Fibroblast of gingiva (primary cell): ENCODE measurements around the gene C4B.
"Not testable (repeated sequence)": the region's sequence is repeated elsewhere in the genome, so short reads cannot be mapped to it uniquely, and the experiment has no call there.

ENCODE experiments used
- DNase-seq: peaks from one replicate; pipeline ENCODE4 v3.0.0-alpha.2; 2011; ENCODE audit warnings: low read depth

C4B gene

GRCh38 chr6:32014547-32014946 is at the start of gene C4B:
Gene C4B (plus strand): TSS chr6:32014795. CDS start chr6:32014846, 51 bp downstream.
- DNase-seq = not testable (repeated sequence)

- DNase-seq = no peak
Observed at GRCh38 chr6:31965700-31966099, 48.9 kb upstream of the C4B start.

GRCh38 chr6:31966506-31966905 is 48.1 kb upstream of the C4B start:
- no peak for DNase-seq

- no peak for DNase-seq
Observed at GRCh38 chr6:31966997-31967925, 47.3 kb upstream of the C4B start.

- DNase-seq = no peak
Observed at GRCh38 chr6:31967926-31968320, 46.7 kb upstream of the C4B start.

- DNase-seq = no peak
Observed at GRCh38 chr6:31968326-31968725, 46.3 kb upstream of the C4B start.

- no peak for DNase-seq
Observed at GRCh38 chr6:31968791-31969711, 45.5 kb upstream of the C4B start.

GRCh38 chr6:31969712-31970603 is 44.6 kb upstream of the C4B start:
- no peak for DNase-seq

- no peak for DNase-seq
Observed at GRCh38 chr6:31970604-31971271, 43.9 kb upstream of the C4B start.

- no peak for DNase-seq
Observed at GRCh38 chr6:31971279-31971992, 43.2 kb upstream of the C4B start.

- DNase-seq = peak; percentile 99
Observed at GRCh38 chr6:31971993-31972708, 42.4 kb upstream of the C4B start, which contains the start of gene DXO. Gene DXO (minus strand): TSS chr6:31972138. CDS start chr6:31971675, 463 bp downstream.

GRCh38 chr6:31972709-31973350 is 41.8 kb upstream of the C4B start:
- peak; percentile 65 for DNase-seq

- DNase-seq = not testable (repeated sequence)
Observed at GRCh38 chr6:31976065-31976464, 38.5 kb upstream of the C4B start.

GRCh38 chr6:31977816-31978431 is 36.7 kb upstream of the C4B start:
- DNase-seq = no peak

GRCh38 chr6:31978831-31979230 is 35.8 kb upstream of the C4B start:
- no peak for DNase-seq

- no peak for DNase-seq
Observed at GRCh38 chr6:31979238-31979898, 35.2 kb upstream of the C4B start.

GRCh38 chr6:31980195-31980876 is 34.3 kb upstream of the C4B start:
- not testable (repeated sequence) for DNase-seq
